BJ (cell line): ENCODE results near the gene TBC1D8. TPM values are rescaled to one million over a fixed set of nuclear protein-coding genes. Genes with fewer than 3 reads are reported as not detected.

Experiments used
- CTCF ChIA-PET: fragments of 350-600 bp; formaldehyde crosslinking; extraction: SDS; loops from one replicate; lab custom pipeline; 2021; ENCODE audit warnings: antibody characterized with exemption, inconsistent platforms; lab: Yijun Ruan, JAX
- POLR2A ChIA-PET: fragments of 300-600 bp; sonication (Branson Sonifier 250); formaldehyde crosslinking; extraction: SDS; loops from one replicate; lab custom pipeline; 2021; ENCODE audit warnings: antibody characterized with exemption; lab: Charles Lee
- DNase-seq: peaks from one replicate; pipeline ENCODE4 v3.0.0-alpha.2; 2011; ENCODE audit warnings: low read depth
- H3K27me3 ChIP-seq: 2 replicates; pipeline ENCODE4 v1.6.0; 2011; ENCODE audit warnings: low read length; ENCODE audit not compliant: control insufficient read depth, insufficient read depth
- H3K36me3 ChIP-seq: 2 replicates; pipeline ENCODE4 v1.5.1; 2011; ENCODE audit warnings: low read length; ENCODE audit not compliant: control insufficient read depth, insufficient read depth
- H3K4me3 ChIP-seq: 2 replicates; pipeline ENCODE4 v1.5.1; 2011; ENCODE audit warnings: low read depth, mild to moderate bottlenecking, control low read depth, low read length
- CTCF ChIP-seq: IDR thresholded peaks from 2 replicates; pipeline ENCODE4 v1.5.1; 2011; ENCODE audit warnings: low read depth, mild to moderate bottlenecking, control low read depth, inconsistent platforms, low read length, moderate library complexity; ENCODE audit not compliant: insufficient read depth
- polyA plus RNA-seq: library from polyadenylated mRNA; depleted of rRNA; stranded (reverse); fragments of >200 nt; gene quantifications from 2 replicates; pipeline ENCODE4 v1.2.3, GENCODE V29; 2011

TBC1D8 gene
- polyA plus RNA-seq, 1 experiment, result 8.8 TPM

- Histone ChIP-seq H3K36me3 (peaks cover 18% of the 10 kb centered on the region), H3K4me3 (no peak overlapping the region), H3K27me3 (no peaks in the 10 kb centered on the region)
- POLR2A ChIA-PET, result no interaction called here
- no peak for DNase-seq
- TF ChIP-seq CTCF, result no peak
- CTCF ChIA-PET, result interaction anchor here (0.6 to 1.1 kb wide), 3 partner anchors 13 to 243 kb away, joined by 3 read pairs; no protein-coding TSS in a partner anchor
Measured at GRCh38 chr2:100972452-100972851, 178.7 kb downstream of the TBC1D8 start.

- H3K36me3 ChIP-seq, result peaks cover 15% of the 10 kb centered on the region
- no peak for DNase-seq
- H3K27me3 ChIP-seq, result no peaks in the 10 kb centered on the region
- POLR2A ChIA-PET, result no interaction called here
- H3K4me3 ChIP-seq, result no peak overlapping the region
- TF ChIP-seq CTCF, result no peak
- CTCF ChIA-PET, result no interaction called here
Measured at GRCh38 chr2:100971221-100971620, 180.0 kb downstream of the TBC1D8 start.

- ChIA-PET POLR2A (no interaction called here), CTCF (no interaction called here)
Measured at GRCh38 chr2:100969998-100970397, 181.2 kb downstream of the TBC1D8 start.

GRCh38 chr2:100968146-100969145 is 182.7 kb downstream of the TBC1D8 start:
- TF ChIP-seq CTCF, result no peak
- no peak for DNase-seq
- POLR2A ChIA-PET, result no interaction called here
- Histone ChIP-seq H3K4me3 (no peak overlapping the region), H3K27me3 (no peaks in the 10 kb centered on the region), H3K36me3 (peaks cover 9% of the 10 kb centered on the region)
- CTCF ChIA-PET, result interaction anchor here (0.6 kb wide), 1 partner anchor 193 kb away, joined by 3 read pairs; no protein-coding TSS in a partner anchor

More at GRCh38 chr2:100969998-100970397, 181.2 kb downstream of the TBC1D8 start:
- Histone ChIP-seq H3K27me3 (no peaks in the 10 kb centered on the region), H3K36me3 (peaks cover 13% of the 10 kb centered on the region), H3K4me3 (no peak overlapping the region)
- DNase-seq, result no peak
- no peak for TF ChIP-seq CTCF

- no peak overlapping the region for H3K4me3 ChIP-seq
- ChIA-PET CTCF (interaction anchor here (0.6 to 3.7 kb wide), 2 partner anchors 194 to 238 kb away, joined by 3 to 16 read pairs; no protein-coding TSS in a partner anchor), POLR2A (no interaction called here)
- DNase-seq, result no peak
- H3K36me3 ChIP-seq, result peaks cover 9% of the 10 kb centered on the region
- H3K27me3 ChIP-seq, result no peaks in the 10 kb centered on the region
- TF ChIP-seq CTCF, result no peak
Measured at GRCh38 chr2:100967716-100968115, 183.5 kb downstream of the TBC1D8 start.
